Hematopoietic multipotent progenitor cell (in vitro differentiated cells): Measurements from ENCODE around the gene CNOT8. TPM values are rescaled to one million over a fixed set of nuclear protein-coding genes. Genes with fewer than 3 reads are reported as not detected.
"Not testable (repeated sequence)": the region's sequence is repeated elsewhere in the genome, so short reads cannot be mapped to it uniquely, and the experiment has no call there.

Experiments used
- DNase-seq, 3 donors: peaks; one replicate each; pipeline ENCODE4 v3.0.0-alpha.2; 2011 to 2015; ENCODE audit warnings: low read depth in 2 of 3, low spot score in 2 of 3
- total RNA-seq: library from RNA; depleted of rRNA; stranded (reverse); fragments of >200 nt; gene quantifications from one replicate; pipeline ENCODE4 v1.2.3, GENCODE V29; 2012

Gene CNOT8
- total RNA-seq = 71.4 TPM

DNA sequence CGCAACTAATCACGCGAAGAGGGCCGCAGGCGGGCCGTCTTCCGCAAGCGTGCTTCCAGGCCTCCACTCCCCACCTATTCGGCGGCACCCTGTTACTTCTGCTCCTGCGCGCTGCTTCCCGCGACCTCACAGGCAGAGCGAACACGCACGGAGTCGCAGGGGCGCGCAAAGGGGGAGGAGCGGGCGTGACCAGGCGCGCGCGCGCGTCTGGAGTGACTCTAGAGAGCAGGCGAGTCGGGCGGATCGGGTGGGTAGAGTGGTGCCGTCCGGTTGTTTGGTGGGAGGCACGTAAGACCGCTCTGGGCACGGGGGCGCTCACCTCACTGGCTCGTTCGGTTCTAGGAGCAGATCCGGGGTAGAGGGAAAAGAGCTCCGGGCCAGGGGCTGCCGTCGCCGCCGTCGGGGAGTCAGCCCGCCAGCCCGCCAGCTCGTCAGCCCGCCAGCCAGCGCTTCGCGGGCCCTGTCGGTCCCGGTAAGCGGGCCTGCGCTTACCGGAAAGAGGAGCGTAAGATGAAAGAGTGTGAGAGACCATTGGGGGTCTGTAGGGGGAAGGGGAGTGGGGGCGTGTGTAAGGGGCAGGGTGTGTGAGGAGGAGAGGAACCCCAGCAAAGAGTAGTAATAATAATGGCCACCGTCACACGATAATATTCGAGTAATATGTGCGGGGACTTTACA, at the start of gene CNOT8:
Gene CNOT8 (plus strand): TSS at position 331 of the 675 bp plus-strand sequence. CDS start 4,652 bp downstream, outside the sequence.
- peak; percentile 19 to 99 (median 98) for DNase-seq

DNA sequence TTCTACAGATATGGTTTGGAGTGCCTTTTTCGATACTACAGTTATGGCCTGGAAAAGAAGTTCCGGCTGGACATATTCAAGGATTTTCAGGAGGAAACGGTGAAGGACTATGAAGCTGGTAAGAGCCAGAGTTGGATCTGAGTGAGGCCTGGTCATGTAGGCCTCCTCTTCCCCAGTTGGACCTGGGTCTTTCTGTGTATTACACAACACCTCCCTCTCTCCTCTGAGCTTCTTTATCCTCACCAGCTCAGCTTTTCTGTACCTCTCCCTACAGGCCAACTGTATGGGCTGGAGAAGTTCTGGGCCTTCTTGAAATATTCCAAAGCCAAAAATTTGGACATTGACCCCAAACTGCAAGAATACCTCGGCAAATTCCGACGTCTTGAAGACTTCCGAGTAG, 47.2 kb upstream of the CNOT8 start:
- DNase-seq = no peak

DNA sequence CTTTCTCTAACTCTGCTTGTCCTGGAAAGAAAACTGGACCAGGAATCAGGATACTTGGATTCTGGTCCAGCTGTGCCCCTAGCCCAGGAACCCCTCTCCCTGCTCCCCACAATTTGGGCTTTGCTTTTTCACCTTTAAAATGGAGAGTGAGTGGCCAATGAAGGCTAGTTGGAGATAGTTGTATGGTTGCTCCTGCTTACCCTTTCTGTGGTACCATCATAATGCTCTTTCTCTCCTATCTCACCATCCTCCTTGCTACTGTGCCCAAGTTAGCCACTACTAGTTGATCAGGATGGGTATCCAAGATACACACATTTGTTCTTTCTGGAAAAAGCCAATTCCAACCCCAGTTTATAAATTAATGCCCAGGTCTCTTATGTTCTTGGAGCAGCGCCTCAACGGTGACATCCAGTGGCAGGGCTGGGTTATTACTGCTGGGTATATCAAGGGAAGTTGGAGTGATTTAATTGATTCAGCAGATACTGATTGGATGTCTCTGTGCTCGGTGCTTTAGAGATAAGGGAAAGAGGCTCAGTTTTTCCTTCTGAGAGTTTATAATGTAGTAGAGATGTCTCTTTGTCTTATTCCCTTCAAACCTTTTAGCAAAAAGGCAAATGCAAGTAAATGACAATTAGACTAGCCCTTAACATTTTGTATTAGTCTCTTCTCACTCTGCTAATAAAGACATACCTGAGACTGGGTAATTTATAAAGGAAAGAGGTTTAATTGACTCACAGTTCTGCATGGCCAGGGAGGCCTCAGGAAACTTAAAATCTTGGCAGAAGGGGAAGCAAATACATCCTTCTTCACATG, 46.6 kb upstream of the CNOT8 start:
- peak; percentile 37 to 83 (median 64) for DNase-seq

DNA sequence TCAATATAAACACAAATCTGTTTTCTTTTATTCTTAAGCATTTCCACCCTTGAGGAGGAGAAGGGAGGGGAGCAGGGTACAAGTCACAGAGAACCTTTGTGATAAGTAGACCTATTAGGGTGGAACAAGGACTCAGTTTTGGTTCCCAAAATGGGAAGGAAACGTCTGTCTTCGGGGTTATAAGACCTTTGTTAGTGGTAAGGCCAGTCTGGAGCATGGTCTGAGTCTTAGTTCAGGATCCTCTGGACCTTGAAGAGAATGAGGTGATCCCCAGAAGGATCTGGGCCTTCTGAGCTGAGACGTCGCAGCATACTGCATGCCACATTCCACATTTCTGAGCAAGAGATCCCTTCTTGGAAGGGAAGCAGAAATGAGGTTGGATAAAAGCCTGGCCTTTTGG, 45.3 kb upstream of the CNOT8 start:
- DNase-seq = no peak

DNA sequence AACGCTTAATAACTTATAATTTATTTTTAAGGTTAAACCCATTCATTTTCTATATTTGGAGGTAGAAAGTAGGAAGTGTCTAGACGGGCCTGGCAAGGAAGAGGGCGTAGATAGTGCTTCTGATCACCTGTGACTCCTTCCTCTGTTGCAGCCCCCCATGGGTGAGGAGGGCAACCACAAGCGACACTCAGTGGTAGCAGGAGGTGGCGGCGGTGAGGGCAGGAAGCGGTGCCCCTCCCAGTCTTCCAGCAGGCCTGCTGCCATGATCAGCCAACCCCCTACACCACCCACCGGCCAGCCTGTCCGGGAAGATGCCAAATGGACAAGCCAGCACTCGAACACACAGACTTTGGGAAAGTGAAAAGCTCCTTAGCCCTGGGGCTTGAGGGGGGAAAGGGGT, 44.7 kb upstream of the CNOT8 start:
- DNase-seq = peak in 2 of 3 donors; percentile 44 to 66

DNA sequence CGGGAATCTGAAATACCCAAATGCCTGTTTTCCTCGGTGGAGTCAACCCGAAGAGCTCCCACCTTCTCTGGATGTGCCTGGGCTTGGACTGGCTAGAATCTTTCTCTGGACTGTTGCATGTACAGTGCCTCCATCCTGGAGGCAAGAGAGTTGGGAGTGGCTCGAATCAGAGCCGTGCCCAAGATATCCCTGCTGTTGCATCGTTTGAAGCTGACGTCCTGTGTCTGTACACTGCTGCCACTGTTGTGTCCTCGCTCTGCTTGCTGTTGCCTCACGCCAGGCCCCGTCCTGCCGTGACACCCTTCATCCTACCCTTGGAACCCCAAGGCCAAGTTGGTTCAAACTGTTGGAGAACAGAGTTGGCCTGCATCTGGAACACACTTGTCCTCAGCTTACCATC, 43.4 kb upstream of the CNOT8 start:
- no peak for DNase-seq

DNA sequence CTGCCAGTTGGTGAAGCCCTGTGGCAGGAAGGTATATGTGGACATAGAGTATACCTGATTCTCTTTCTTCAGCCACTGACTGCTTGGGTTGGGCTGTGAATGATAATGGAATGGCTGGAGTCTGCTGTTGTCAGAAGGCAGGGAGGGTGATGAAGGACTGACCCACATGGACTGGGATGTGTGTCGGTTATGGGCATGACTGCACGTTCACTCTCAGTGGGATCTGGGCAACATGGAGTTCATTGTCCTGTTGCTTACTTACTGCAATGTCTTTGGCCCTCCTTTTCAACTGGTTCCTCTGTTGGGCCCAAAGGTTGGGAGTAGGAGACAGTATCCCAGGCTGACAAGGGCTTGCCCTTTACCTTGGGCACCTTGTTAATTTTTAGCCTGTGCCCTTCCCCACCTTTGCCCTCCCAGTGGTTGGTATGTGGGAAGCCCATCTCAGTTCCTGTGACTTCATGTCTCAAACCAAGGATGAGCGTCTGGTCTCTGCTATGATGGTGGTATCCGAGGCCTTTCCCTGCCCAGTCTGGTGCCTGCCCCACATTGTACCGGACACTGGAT, 42.7 kb upstream of the CNOT8 start:
- no peak for DNase-seq

DNA sequence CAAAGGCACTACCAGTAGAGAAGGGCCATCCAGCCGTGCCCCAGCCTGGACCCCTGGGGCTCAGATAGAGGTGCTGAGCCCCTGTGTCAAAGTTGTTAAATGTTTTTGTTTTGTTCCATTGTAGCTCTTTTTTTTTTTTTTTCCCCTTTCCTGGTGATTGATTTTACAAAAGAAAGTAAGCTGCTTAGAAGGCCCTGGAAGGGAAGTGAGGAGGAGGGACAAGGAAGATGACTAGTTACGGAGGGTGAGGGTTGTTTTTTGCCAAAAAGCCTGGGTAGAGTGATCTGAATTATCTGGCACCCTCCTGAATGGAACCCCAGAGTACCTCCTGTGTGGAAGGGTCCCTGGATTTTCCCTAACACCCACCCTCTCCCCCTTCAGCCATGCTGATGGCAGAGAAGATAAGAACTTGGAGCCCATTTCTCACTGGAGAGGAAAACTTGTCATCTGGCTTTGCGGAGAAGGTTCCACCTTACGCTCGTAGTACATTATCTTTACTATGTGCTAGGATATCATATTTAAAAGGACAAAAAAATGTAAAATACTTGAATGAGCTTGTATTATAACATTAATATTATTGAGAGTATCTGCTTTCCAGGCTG, 41.4 kb upstream of the CNOT8 start:
- no peak for DNase-seq

DNA sequence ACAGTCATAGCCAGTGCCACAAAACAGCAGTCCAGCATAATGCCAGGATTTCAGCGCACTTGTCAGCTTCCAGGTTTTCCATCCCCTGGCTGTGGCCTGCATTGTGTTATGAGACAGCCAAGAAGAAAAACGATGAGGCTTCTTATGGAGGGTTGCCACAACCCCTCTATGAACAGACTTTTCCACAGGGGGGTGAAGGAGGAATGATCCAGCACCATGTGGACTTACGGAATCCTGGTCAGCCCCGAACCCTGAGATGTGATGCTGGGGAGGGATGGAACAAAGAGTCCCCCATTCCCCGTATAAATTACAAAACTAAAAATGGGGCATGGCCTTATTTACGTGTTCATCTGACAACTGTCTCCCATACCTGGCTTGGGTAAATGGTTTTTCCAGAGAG, 40.6 kb upstream of the CNOT8 start:
- DNase-seq = no peak

DNA sequence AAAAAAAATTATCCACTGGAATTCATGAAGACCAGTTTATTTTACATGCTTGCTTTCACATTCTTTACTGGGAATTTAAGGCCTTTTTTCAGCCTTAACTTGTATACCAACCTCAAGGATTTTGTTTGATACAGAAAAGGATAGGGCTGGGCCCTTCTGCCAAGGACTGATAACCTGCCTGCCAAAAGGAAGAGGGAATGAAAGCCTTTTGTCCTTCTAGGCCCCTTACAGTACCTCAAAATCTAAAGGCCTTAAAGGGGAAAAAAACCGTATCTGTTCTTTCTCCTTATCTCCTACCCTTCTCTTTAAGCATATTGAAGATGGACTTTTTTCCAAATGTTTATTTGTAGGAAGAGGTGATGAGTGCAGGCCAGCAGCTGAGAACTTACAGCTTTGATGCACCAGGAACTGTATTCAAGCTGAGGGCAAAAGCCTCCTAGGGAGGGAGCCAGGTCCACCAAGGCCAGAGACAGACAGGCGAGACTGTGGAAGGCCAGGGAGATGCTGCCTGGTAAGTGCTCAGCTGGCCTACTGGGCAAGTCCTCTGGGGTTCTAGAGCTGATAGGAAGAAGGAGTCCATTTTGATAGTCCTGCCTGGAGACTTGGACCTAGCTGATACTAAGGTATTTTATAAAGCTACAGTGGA, 39.8 kb upstream of the CNOT8 start:
- DNase-seq = no peak

DNA sequence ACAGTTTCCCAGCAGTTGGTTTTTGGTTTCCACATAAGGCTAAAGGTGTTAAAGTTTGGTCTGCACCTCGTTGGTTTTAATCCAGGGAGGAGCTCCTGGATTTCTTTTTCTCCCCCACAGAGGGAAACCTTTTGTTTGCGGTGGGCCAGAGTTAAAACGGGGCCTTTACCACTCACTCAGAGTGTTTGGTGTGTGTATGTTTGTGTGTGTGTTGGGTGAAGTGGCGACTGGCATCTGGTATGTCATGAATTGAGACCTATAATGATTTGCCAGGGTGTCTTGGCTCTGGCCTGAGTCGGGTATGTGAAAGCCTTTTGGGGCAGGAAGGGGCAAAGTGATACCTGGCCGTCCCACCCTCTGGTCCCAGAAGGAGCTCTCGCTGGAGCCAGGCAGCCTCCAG, 38.9 kb upstream of the CNOT8 start:
- no peak for DNase-seq

DNA sequence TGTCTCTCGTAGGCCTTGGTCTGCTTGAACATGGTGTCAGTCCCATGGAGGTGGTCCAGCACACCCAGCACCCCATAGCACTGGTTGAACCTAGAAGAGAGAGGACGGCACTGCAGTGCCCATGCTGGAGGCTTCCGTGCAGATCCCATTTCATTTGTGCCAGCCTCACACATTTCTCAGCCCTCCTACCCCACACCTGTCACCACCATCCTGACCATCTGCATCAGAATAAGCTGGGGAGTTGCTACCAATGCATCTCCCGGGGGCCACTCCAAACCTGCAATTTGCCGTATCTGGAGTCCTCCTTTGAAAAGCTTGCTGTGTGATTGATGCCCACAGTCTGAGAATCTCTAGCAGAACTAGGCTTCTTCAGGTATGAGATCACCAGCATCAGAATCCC, 38.0 kb upstream of the CNOT8 start:
- DNase-seq = no peak

DNA sequence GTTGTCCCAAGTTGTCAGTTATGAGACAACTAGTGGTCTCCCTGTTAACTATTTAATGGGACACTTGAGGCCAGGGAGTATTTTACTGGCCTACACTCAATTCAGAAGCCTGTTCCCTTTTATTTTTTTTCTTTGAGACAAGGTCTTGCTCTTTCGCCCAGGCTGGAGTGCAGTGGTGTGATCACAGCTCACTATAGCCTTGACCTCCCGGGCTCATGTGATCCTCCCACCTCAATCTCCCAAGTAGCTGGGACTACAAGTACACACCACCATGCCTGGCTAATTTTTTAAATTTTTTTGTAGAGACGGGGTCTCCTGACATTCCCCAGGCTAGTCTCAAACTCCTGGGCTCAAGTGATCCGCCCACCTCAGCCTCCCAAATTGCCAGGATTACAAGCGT, 35.5 kb upstream of the CNOT8 start:
- DNase-seq = not testable (repeated sequence)

DNA sequence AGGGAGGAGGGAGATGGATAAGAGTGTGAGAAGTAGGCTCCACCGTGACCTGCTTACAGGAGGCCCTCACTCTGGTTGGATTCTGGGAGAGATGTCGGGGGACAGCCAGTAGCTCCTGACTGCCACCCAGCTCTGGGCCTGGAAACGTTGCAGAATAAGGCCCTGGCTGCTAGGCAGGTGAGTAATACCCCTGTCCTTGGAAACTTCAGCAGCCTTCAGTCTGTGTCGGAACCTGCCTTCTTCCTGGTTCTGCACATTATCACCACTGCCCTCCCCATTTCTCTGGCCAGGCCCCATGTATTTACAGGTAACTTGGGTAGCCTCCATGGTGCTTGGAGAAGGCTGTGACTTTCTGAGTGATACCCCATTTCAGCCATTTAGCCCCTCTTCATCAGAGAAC, 34.8 kb upstream of the CNOT8 start:
- no peak for DNase-seq

DNA sequence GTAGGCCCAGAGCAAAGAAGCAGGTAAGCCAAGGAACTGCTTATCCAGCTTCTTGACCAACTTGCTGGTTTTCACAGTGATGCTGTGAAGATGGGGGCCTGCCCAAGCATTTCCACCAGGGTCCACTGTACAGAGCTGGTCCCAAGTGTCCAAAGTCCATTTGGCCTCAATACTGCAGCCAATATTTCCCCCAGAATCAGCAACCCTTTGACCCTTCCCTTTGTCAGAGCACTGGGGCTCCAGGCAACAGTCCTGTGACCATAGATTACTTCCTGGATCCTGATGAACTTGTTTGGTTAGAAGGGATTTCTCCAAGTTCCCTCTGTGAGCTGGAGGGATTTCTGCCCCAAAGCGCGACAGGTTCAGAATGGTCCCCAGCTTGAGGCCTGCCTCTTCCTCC, 34.4 kb upstream of the CNOT8 start:
- no peak for DNase-seq

DNA sequence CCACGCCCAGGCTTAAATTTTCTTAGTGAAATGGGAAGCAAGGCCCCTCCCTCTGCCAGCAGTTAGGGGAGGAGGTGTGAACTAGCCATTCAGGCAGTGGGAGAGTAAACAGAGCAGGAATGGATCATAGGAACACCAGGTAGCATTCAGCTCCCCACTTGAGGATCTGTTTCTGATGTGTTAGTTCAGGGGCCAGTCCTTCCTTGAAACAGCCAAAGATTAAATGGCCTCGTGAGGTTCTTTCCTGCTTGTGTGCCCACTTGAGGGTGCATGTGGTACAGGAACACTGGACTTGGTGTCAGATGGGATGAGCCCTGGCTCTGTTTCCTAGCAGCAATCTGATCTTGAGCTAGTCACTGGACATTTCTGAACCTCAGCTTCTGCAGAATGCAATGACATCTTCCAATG, 29.2 kb upstream of the CNOT8 start:
- DNase-seq = no peak

DNA sequence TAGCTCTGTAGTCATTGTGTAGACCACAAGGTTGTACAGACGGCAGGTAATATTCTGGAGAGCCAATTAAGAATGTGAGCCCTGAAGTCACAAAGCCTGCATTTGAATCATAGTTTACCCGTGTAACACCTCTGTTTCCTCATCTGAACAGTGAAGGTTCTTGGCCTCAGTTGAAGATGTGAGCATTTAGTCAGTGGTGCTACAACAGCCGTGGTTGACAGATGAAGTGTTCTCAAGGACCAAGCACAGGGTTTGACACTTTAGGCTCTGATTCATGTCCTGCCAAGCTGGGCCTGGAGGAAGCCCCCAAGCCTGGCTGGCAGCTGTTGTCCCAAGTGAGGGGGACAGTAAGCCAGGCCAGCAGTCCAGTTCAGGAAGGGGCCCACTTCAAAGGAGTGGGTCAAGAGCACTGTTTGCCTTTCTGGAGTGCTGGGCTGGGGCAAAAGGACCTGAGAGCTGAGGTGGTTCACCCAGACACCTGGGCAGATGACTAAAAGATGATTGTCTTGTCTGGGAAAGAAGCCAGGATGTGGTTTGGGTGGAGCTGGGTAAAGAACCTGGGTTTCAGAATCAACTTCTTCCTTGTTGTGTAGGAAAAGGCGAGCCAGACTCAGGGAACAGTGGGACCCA, 28.7 kb upstream of the CNOT8 start:
- no peak for DNase-seq

DNA sequence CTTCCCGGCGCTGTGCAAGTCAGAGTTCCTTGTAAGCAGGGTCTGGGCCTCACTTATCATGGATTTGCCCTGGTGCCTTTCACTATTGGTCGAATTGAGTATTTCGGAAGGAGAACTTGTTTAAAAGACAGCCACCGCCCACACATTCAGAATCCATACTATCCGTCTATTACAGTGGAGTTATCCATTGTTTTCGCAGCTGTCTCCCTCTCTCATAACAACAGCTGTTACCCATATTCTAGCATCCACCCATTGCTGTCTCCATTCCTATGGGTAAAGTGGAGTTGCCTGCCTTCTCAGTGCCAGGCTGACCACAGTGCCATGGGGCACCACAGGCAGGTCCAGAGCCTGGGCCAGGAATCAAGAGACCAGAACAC, 28.2 kb upstream of the CNOT8 start:
- DNase-seq = no peak

DNA sequence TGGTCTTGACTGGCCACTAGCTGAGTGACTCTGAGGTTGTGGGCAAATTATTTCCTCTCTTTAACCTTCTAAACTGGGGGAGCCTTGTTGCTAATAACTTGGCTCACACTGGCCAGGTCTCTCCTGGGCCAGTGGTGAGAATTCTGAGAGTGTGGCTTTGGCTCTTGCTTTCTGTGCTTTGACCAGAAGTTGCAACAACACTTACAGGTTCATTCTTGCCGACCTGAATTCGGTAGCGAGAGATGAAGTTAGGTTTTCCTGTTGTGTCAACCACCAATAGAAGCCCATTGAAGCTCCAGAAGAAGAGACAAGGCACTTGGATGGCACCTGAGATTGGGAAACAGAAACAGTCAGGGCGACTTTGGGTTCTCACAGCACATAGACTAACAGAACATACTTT, 27.8 kb upstream of the CNOT8 start:
- no peak for DNase-seq

DNA sequence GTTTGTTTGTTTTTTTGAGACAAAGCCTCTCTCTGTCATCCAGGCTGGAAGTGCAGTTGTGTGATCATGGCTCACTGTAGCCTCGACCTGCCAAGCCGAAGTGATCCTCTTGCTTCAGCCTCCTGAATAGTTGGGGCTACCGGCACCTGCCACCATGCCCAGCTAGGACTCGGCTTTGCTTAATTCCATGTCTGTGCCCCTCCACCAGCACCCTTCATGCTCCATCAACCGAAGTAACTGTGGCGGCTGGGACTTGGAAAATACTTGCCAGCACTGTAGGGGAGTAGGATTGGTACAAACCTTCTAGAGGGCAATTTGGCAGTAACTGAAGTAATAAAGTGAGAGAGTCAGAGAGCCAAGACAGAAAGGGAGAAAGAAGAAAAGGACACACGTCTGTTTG, 27.0 kb upstream of the CNOT8 start:
- DNase-seq = no peak

DNA sequence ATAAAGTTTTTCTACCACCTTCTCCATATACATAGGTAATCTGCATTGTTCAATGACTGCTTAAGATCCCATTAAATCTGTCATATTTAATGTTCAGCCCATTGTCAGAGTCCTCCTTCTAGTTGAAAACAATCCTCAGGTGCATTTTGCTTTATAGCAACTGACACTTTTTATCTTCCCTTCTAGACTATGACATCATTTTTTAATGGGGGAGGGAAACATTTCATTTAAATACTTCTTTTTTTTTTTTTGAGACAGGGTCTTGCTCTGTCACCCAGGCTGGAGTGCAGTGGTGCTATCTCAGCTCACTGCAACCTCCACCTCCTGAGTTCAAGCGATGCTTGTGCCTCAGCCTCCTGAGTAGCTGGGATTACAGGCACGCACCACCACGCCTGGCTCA, 25.6 kb upstream of the CNOT8 start:
- not testable (repeated sequence) for DNase-seq
